ENCODE results near the gene RBM44.
"Not testable (repeated sequence)": the region's sequence is repeated elsewhere in the genome, so short reads cannot be mapped to it uniquely, and the experiment has no call there.

The RBM44 gene, protein sequence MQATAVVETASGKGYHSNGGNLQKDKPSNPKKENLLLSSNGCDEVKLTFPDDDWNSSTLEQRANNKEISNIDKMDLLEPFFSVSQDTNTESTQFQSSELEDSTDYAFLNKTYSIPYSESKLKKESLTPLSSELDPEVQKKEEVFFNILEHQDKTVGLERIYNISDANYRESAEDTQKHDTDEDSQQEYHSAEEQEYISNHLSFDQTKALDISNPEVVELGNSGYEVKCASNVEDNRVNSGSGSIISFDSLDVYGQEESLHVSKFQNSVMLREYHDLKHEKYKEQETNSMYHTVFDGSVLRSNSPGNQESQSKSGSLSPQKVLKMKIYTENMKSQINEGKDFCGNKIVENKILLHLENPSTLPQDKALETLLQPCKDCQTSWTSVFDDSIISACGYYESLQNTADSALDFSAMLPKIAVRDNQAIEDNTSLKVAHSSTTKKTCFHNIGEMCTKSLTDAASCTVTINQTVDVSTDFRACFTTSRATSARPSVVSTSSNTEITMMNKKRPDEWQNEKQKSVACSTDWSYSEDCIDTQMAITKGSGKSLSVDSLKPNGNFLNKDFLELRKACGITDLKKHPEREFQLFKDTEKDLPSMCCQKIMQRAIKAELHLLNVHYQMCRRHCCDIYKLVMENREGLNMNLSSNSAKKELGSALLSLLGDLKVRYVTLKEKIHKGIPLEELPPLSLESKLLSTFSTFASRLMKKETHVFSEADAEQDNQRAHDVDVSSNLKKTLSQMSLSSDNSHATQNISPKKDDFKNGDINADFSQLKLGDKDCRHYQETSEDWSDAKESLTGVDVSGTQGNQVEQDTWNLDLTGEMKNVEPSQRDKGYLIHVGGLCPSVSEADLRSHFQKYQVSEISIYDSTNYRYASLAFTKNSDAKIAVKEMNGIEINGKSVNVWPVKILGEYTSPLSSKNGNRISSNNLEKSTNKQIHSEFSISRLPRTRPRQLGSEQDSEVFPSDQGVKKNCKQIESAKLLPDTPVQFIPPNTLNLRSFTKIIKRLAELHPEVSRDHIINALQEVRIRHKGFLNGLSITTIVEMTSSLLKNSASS

DNA sequence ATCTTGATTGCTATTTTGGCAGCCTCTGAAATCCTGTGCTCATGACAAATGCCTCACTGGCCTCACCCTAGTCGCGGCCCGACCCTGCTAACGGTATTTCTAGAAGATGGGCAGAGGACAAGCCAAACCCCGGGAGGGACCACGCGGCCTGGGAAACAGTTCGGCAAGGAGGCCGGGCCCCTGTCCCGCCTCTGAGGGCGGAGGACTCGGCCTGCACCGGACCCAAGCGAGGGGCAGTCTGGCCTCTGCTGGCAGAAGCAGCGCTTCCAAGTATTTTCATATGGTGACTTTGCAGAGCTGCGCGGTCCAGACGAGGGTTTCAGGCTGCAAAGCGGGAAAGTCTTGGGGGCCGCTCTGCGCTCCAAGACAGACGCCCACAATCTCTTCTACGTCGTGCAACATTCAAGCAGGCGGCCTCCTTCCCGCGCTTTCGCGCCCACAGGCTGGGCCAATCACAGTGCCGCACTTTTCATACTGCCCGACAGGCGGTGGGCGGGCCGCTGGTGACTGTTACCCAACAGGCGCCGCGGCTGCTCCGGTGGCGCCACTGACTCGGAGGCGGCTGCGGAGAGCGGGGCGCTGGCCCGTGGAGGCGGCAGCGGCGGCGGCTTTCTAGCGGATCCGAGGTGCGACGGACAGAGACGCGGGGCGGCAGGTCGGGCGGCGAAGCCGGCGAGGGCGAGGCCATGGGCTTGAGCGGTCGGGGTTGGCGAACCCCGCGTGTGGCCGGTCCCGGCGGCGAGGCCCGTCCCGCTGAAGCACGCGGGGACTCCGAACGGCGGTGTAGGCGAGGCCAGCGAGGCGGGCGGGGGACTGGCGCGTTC lies at the start of gene RBM44:
TSS of gene RBM44 (plus strand) at position 544 of the 824 bp plus-strand sequence. CDS start 14,831 bp downstream, outside the sequence.
- DNase-seq: no peak

DNA sequence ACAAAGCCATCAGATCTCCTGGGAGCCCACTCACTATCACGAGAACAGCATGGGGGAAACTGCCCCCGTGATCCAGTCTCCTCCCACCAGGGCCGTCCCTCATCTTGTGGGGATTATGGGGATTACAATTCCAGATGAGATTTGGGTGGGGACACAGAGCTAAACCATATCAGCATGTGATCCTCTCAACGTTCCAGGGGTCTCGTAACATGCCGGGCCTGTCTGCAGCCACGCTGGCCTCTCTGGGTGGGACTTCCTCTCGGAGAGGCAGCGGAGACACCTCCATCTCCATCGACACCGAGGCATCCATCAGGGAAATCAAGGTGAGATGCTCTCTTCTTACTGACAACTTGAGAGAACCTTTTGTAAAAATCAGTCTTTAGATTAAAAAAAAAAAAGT lies 49.6 kb upstream of the RBM44 start:
- no peak for DNase-seq

DNA sequence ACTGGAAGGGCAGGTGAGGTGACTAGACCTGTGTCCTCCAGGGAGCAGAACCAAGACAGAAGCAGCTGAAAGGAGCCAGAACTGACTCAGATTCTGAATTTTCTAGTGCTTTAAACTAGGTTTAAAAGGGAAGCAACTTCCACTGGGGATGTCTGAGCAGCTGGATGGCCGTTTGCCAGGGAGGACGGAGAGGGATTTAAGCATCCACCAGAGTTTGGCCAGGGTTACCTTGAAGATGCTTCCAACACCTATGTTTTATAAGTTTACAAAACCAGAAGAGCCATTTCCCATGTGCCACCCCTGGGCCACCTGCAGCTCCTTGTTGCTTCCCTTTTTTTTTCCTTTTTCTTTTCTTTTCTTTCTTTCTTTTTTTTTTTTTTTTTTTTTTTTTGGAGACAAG lies 48.6 kb upstream of the RBM44 start:
- DNase-seq: no peak

DNA sequence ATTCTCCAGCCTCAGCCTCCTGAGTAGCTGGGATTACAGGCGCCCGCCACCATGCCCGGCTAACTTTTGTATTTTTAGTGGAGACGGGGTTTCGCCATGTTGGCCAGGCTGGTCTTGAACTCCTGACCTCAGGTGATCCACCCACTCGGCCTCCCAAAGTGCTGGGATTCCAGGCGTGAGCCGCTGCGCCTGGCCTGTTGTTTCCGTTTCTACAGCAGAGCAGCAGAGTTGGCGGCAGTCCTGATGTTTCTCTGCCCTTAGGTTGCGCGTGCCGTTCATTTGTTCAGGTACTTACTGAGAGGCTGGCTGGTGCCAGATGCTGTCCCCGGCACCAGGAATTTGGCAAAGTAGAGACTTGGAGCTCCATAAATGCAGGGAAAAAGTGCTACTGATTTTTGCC lies 48.1 kb upstream of the RBM44 start:
- not testable (repeated sequence) for DNase-seq

DNA sequence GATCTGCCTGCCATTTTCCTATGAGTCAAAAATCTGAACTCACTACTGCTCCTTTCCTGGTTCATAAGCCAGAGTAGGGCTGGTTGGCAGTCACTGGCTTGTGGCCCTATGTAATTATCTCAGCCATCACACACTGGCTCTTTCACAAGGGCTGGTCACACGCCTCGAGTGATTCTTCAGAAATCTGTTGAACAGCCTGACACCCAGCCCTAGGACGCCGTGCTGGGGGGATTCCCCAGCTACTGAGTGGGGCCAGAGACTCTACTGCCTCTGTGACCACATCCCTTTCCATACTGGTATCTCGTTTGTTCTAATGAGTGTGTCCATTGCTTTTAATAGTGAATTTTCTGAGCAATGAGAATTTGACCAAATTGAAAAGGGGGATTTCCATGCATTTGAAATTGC lies 45.8 kb upstream of the RBM44 start:
- DNase-seq: no peak

DNA sequence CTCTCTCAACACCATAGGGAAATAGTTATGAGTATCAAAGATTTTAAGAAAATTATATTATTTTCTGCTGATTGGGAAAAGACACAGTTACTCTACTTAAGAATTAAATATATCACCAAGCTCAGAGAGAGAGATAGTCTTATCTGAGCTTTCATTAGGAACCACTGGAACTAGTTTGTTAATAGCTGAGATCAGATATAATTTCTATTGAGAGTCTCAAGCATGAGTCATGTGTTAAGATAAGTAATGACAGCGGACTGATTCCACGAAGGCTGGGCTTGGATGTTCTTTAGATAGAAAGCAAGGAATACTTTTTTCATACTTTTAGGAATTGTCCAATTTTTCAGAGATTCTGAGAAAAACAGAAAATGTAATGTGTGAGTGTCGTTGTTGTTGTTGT lies 44.4 kb upstream of the RBM44 start:
- no peak for DNase-seq

DNA sequence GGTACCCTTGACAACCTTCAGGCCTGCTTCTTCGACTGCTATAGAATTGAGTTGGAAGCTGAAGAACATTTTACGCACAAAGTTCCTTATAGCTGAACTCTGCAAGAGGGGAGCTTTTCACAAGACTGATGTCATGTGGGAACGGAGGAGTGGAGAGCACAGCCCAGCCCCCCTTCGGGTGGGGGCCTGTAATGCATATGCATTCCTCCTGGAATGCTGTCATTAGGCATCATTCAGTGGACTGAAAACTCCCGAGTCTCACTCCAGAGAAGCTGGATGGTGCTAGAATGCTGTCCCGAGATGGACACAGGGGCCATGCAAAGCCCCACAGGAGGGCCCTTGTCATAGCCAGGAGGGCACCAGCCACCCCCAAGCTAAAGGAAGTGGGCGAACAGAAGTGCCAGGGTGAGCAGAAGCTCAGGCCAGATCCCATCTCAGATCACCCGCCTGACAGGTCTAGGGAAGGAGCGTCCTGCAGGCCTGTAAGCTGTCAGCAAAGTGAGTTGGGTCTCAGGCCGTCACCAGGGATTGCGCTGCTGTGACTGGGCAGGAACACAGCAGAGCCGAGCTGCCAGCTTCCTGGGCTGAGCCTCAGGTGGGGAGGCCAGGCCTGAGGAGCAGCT lies 43.8 kb upstream of the RBM44 start:
- no peak for DNase-seq

DNA sequence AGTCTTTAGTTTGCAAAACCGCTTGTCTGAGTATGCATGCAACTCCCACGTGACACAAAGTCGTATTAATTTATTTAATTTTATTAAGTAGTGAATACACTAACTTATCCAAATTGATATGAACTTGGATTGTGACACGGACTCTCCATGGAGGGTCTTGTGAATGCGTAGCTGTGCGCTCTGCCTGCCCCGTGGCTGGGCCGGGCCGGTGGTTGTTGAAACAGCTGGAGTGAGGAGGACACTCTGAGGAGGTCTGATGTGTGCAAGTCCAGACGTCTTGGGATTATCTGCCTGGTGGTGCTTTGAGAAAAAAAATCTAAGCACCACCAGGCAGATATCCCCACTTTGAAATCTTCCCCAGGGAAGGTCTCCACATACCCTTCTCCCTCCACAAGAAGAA lies 41.0 kb upstream of the RBM44 start:
- no peak for DNase-seq

DNA sequence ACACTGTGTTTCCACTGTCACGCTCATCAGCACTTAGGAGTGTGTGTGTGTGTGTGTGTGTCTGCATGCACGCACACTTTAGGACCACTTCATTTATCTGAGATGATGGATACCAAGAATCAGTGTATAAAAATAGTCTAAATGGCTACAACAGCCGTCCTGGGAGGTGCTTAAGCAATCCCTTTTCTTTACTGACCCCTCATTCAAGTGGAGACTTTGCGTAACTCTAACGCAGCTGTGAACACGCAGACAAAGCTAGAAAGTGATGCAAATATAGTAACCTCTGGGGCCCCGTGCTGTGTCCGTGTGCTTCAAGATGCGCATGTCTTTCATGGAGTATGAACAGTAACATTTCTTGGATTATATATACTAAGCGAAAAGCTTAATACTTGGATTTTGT lies 40.4 kb upstream of the RBM44 start:
- no peak for DNase-seq

DNA sequence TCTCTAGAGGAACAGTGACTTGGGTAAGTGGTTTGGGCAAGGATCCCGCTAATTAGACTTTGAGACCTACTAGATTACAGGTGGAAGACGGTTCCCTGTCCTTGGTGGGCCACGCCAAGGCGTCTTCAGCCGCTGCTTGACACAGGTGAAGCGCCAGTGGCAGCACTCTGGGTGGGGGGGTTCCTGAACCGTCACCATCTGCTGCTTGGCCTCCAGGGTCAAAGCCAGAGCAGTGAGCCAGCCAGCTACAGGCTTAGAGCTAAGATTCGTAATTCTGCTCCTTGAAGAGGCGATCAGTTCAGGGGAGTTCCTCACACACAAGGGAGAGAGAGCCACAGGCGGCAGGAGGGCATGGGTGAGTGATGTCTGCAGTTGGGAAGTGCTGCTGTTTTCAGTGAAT lies 39.4 kb upstream of the RBM44 start:
- DNase-seq: no peak

DNA sequence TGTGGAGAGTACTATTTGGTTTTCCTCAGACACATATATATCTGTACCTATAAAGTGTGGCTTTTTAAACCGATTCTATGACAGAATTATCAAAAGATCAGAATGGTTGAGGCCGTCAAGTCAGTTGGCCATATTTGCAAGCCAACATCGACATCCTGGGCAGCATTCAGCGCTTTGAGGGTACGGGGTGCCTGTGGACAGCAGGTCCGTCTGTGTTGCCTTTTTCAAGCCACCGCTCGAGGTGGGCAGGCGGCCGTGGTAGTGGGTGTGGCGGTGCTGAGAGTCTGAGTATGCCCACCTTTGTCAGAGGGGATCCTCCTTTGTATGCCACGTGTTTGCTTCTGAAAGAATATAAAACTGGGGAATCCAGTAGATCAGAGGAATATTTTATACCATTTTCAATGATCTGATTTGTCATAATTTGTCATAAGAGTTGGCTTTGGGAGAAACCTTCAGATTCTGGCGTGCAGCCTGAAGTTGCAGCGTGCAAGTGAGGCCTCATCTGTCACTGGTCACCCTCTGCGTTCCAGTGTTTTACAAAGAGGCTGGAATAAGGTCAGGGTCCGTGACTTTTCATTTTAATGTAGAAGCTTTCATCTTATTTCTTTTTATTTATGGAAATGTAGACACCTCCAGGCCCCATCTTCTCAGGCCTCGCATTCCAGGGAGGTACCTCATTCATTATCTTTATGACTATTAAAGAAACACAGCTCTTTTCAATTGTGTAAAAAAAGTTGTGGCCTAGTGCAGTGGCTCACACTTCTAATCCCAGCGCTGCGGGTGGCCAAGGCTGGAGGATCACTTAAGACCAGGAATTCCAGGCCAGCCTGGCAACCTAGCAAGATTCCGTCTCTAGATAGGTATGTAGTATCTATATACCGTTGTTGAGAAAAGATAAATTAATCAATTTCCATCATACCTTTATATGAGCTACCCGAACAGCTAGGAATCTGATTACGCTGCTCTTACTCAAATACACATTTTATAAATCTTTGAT lies 37.8 kb upstream of the RBM44 start:
- no peak for DNase-seq

DNA sequence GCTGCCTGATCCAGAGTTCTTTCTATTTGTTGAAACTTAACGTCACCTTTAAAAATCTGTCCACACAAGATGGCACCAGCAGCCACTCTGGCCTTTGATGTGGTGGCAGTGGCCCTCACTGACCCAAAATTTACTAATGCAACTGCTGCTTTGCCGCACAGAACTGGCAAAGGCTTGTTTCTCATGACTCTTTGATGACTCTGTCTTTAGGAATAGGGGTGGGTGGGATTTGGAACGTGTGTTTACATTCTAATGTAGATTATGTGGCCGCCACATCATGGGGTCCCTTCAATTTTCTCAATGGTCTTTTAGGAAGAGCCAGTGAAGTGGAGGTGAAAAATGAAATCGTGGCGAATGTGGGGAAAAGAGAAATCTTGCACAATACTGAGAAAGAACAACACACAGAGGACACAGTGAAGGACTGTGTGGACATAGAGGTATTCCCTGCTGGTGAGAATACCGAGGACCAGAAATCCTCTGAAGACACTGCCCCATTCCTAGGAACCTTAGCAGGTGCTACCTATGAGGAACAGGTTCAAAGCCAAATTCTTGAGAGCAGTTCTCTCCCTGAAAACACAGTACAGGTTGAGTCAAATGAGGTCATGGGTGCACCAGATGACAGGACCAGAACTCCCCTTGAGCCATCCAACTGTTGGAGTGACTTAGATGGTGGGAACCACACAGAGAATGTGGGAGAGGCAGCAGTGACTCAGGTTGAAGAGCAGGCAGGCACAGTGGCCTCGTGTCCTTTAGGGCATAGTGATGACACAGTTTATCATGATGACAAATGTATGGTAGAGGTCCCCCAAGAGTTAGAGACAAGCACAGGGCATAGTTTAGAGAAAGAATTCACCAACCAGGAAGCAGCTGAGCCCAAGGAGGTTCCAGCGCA lies 36.0 kb upstream of the RBM44 start:
- DNase-seq: not testable (repeated sequence)

DNA sequence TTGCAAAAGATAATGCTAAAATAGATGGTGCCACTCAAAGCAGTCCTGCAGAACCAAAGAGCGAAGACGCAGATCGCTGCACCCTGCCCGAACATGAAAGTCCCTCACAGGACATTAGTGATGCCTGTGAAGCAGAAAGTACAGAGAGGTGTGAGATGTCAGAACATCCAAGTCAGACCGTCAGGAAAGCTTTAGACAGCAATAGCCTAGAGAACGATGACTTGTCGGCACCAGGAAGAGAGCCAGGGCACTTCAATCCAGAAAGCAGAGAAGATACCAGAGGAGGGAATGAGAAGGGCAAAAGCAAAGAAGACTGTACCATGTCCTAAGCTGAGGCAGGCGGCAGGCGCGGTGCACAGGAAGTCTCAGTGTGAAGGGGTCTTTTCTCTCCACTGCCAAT lies 34.8 kb upstream of the RBM44 start:
- no peak for DNase-seq

DNA sequence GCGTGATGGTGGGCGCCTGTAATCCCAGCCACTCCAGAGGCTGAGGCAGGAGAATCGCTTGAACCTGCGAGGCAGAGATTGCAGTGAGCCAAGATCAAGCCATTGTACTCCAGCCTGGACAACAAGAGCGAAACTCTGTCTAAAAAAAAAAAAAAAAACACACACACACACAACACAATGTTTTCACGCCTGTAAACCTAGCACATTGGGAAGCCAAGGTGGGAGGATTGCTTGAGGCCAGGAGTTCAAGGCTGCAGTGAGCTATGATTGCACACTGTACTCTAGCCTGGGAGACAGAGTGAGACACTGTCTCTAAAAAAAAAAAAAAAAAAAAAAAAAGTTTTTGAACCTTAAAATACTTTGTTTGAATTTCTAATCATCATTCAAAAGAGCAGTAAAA lies 33.5 kb upstream of the RBM44 start:
- DNase-seq: not testable (repeated sequence)

DNA sequence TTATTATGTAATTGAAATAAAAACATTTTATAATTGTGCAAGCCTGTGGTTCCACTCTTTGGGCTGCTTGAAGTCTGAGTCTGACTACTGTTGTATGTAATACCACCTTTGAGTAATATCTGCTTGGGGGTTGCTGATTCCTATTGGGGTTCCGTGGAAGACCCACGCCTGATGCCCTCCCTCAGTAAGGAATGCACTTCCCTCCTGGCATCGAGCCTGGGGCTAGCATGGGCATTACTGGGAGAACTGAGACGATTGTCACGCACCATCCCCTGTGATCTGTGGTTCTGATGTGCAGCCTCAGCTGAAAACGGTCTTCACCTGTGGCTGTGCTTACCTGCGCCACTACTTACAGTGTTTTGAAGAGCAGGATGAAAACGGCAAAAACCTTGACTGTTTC lies 32.7 kb upstream of the RBM44 start:
- no peak for DNase-seq

DNA sequence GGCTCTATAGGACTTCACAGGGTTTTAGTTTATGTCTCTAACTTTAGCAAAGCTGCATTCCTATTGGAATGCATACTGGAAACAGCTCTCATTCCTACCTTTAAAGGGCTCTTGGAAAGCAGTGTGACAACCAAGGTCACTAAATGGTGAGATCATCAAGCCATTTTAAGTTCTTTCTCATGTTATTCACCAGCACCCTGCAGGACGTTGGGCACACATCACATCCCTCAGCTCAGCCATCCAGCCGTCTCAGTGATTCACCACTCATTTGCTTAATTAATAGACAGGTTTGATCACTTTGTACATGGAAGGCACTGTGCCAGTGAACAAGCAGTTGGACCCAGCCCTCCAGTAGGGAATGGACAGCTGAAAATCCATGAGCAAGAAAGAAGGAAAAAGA lies 32.2 kb upstream of the RBM44 start:
- DNase-seq: no peak

DNA sequence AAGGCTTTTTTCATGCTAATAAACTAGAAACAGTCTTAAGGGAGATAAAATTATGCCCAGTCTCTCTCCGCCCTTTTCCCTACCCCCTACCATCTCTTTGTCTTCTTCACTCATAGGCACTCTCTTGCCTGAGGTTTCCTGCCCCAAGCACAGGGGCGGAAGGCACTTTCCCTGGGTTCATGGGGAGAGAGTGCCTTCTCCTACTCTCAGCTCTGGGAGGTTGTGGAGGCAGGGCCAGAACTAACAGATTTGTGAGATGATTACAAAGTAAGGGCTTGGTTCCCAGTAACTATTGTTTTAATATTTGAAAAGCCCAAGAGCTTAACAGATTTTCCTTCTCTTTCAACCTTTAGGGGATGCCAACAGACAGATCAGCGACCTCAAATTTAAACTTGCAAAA lies 26.1 kb upstream of the RBM44 start:
- no peak for DNase-seq

DNA sequence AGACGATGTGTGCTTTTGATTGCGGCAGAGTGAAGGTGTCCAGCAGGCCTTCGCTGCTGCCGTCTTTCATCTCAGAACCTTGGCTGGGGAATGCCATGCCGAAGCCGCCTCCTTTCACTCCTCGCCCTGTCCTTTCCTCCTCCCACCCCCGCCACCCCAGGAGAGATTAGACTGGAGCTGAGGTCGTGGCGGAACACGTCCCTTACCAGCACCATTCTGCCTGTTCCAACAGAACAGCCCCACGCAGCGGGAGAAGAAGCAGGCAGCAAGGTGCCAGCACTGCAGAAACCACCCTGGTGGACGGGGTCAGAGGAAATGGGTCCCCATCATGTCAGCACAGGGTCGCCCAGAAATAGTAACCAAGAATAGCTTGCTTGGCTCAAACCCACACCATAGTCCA lies 24.8 kb upstream of the RBM44 start:
- DNase-seq: no peak

DNA sequence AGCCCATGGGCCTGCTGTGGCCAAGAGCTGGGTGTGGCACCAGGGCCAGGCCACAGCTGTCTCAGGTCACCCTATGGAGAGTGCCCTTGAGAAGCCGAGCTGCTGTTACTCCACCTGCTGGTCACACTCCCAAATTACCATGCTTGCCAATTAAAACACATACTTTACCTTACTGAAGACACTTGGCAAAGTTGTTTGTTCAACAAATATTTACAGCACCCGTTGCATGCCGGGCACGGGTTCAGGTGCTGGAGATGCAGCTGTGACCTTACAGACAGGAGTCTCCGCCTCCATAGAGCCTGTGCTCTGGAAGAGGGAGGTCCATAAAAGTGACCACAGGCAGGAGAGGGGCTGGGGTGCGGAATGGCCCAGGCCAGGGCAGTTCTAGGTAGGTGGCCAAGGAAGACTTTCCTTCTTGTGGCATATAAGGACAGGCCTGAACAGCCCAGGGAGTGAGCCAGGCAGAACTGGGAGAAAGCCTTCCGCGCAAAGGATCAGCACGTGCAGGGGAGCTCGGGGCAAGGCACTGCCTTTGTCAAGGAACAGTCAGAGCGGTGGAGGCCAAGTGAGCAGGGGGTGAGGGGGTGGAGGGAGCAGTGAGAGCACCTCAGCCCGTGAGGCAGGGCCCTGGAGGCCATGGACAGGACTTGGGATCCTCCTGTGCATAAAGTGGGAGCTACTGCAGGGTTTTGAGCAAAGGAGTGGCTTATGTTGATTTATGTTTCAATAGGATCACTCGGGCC lies 23.6 kb upstream of the RBM44 start:
- peak; percentile 36 for DNase-seq

All from femur (tissue), 1 donor.